ENCODE measurements around the gene ST3GAL2.

DNA sequence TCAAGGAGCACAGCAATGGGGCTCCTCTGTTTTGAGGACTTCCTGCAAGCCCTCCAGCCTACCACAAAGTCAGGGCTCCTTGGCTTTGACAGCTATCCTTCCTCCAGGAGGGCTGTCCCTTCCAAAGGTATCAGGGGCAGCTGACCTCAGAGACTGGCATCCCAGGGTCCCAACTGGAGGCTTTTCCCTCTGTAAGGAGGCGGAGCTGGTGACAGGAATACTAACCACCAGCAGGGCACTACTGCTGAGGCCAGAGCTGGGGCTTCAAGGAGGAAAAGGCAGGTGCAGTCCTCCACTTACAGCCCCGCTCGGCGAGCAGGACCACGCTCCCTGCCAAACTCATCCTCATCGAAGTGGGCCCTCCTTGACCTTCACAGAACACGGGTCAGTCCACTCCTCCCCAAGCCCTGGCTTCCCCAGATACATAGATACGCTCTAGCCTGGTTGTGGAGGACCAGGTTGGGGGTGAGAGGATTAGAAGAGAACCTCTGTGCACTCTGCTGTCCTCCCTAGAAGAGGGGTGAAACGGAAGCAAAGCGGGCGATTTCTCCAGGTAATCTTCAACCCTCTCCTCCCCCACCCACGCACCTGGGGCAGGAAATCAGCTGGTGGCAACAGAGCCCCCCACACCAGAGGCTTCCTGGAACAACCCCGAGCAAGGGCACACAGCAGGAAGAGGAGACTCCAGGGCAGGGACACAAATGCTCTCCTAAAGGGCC is 20.5 kb downstream of the ST3GAL2 start:
- TF ChIP-seq, protein P1, sequence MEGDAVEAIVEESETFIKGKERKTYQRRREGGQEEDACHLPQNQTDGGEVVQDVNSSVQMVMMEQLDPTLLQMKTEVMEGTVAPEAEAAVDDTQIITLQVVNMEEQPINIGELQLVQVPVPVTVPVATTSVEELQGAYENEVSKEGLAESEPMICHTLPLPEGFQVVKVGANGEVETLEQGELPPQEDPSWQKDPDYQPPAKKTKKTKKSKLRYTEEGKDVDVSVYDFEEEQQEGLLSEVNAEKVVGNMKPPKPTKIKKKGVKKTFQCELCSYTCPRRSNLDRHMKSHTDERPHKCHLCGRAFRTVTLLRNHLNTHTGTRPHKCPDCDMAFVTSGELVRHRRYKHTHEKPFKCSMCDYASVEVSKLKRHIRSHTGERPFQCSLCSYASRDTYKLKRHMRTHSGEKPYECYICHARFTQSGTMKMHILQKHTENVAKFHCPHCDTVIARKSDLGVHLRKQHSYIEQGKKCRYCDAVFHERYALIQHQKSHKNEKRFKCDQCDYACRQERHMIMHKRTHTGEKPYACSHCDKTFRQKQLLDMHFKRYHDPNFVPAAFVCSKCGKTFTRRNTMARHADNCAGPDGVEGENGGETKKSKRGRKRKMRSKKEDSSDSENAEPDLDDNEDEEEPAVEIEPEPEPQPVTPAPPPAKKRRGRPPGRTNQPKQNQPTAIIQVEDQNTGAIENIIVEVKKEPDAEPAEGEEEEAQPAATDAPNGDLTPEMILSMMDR (IDR thresholded peaks at IDR 0.05; ENCODE audit: extremely low read depth in 1 of 2, insufficient read depth in 1 of 2, low read depth in 1 of 2, low read length in 2 of 2), result no peak
- no peak for TF ChIP-seq EZH2 (IDR thresholded peaks at IDR 0.05; ENCODE audit: borderline replicate concordance, low read depth, low read length, severe bottlenecking)
- no peak for TF ChIP-seq GATA2 (IDR thresholded peaks at IDR 0.05; ENCODE audit: insufficient read depth, insufficient read length, low read depth, low read length)
- TF ChIP-seq, protein P2, sequence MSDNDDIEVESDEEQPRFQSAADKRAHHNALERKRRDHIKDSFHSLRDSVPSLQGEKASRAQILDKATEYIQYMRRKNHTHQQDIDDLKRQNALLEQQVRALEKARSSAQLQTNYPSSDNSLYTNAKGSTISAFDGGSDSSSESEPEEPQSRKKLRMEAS (IDR thresholded peaks at IDR 0.05; ENCODE audit: insufficient read depth, insufficient read length), result no peak
- no peak for TF ChIP-seq POLR2A (IDR thresholded peaks at IDR 0.05; ENCODE audit: low read depth, low read length)
- TF ChIP-seq POLR2AphosphoS5 (IDR thresholded peaks at IDR 0.05; ENCODE audit: insufficient read depth, low read depth, low read length), result no peak
- TF ChIP-seq MYC (IDR thresholded peaks at IDR 0.05; ENCODE audit: low read depth, low read length), result no peak
- TF ChIP-seq FOS (IDR thresholded peaks at IDR 0.05; ENCODE audit: borderline replicate concordance, insufficient read depth, low read length), result no peak

All from endothelial cell of umbilical vein (primary cell).